Mesodermal cell (in vitro differentiated cells): ENCODE data around the gene HNRNPF.

Source experiments
- H3K27ac ChIP-seq: 2 replicates; pipeline ENCODE4 v1.7.0; 2013; ENCODE audit warnings: mild to moderate bottlenecking, low read depth, low read length, moderate library complexity; ENCODE audit not compliant: severe bottlenecking
- H3K36me3 ChIP-seq: 2 replicates; pipeline ENCODE4 v1.7.1; 2013; ENCODE audit warnings: mild to moderate bottlenecking, low read length, moderate library complexity; ENCODE audit not compliant: control insufficient read depth, insufficient read depth
- H3K4me1 ChIP-seq: one replicate; pipeline ENCODE4 v1.7.1; 2013; ENCODE audit warnings: mild to moderate bottlenecking, low read length; ENCODE audit not compliant: insufficient read depth, control insufficient read depth, poor library complexity, severe bottlenecking
- H3K4me3 ChIP-seq: 2 replicates; pipeline ENCODE4 v1.7.0; 2013; ENCODE audit warnings: low read length, control low read depth, mild to moderate bottlenecking; ENCODE audit not compliant: insufficient read depth, poor library complexity, severe bottlenecking; ENCODE audit errors: extremely low read depth
- H3K9me3 ChIP-seq: 2 replicates; pipeline ENCODE4 v1.7.1; 2013; ENCODE audit warnings: mild to moderate bottlenecking, low read length, moderate library complexity; ENCODE audit not compliant: control insufficient read depth
- whole genome bisulfite sequencing, 2 experiments: methylation state at CpG; one replicate each; pipeline ENCODE4 v1.1.5; 2013; ENCODE audit warnings: missing lambda C conversion rate in 2 of 2; ENCODE audit not compliant: insufficient coverage in 2 of 2; 5-methylcytosine and 5-hydroxymethylcytosine counted together

The HNRNPF gene

DNA sequence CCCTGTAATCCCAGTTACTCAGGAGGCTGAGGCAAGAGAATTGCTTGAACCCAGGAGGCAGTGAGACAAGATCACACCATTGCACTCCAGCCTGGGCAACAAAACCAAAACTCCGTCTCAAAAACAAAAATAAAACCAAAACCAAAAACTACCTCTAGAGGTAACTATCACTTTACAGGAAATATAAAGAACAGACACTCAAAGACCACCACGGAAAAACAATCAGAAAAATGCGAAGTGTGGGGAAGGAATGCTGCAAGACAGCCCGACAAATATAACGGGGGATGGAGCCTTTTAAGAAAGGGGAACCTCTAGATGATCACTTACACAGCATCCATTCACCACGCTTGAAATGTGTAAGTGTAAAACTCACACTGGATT is 4.3 kb downstream of the HNRNPF start:
- WGBS, 2 experiments: 80% methylated on average over 2 of the region's 6 CpGs; no CpG with 5 or more reads in 1 of the 2 experiments
- no peak overlapping the region for H3K4me3 ChIP-seq
- H3K27ac ChIP-seq: no peak overlapping the region
- H3K36me3 ChIP-seq: no peaks in the 10 kb centered on the region
- H3K4me1 ChIP-seq: peaks cover 23% of the 10 kb centered on the region
- no peaks in the 10 kb centered on the region for H3K9me3 ChIP-seq

DNA sequence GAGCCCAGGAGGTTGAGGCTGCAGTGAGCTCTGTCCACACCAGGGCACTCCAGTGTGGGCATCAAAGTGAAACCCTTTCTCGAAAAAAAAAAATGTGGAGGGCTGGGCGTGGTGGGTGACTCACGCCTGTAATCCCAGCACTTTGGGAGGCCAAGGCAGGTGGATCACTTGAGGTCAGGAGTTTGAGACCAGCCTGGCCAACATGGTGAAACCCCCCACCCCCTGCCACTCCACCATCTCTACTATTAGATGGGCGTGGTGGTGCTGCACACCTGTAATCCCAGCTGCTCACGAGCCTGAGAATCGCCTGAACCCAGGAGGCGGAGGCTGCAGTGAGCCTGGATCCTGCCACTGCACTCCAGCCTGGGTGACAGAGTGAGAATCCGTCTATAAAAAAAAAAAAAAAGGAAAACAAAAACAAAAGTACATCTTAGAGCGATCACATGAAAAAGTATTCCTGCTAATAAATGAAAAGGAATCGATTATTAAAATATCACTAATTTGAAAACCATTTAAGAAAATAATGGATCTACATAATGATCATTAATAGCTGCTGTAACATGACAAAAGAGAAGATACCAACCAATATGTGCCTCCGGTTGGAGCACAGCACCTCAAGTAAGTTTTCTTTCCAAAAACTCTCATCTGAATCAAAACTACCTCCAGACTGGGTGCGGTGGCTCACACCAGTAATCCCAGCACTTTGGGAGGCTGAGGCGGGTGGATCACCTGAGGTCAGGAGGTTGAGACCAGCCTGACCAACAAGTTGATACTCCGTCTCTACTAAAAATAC is 4.9 kb downstream of the HNRNPF start:
- Histone ChIP-seq H3K4me1 (peaks cover 28% of the 10 kb centered on the region), H3K36me3 (no peaks in the 10 kb centered on the region), H3K4me3 (no peak overlapping the region), H3K27ac (no peak overlapping the region), H3K9me3 (no peaks in the 10 kb centered on the region)
- WGBS, 2 experiments: 83 to 97% methylated on average over 7 to 11 of the region's 14 CpGs

DNA sequence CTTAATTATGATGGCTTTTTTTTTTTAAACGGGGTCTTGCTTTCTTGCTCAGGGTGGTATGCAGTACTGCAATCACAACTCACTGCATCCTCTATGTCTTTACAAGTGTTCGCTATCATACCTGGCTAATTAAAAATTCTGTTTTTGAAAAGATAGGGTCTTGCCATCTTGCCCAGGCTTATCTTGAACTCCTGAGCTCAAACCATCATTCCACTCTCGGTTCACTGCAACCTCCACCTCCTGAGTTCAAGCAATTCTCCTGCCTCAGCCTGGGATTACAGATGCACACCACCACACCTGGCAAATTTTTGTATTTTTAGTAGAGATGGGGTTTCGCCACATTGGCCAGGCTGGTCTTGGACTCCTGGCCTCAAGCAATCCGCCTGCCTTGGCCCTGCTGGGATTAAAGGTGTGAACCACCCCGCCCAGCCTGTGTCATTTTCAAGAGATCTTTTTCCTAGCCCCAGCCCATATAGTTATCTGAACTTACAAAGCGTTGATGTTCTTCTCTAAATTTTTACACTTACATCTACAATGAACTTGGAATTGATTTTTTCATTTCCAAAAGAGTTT is 6.0 kb downstream of the HNRNPF start:
- Histone ChIP-seq H3K27ac (peak overlapping the region; percentile 67), H3K9me3 (no peaks in the 10 kb centered on the region), H3K36me3 (no peaks in the 10 kb centered on the region), H3K4me1 (peaks cover 34% of the 10 kb centered on the region), H3K4me3 (no peak overlapping the region)
- WGBS, 2 experiments: 95 to 100% methylated on average over 3 to 4 of the region's 7 CpGs

DNA sequence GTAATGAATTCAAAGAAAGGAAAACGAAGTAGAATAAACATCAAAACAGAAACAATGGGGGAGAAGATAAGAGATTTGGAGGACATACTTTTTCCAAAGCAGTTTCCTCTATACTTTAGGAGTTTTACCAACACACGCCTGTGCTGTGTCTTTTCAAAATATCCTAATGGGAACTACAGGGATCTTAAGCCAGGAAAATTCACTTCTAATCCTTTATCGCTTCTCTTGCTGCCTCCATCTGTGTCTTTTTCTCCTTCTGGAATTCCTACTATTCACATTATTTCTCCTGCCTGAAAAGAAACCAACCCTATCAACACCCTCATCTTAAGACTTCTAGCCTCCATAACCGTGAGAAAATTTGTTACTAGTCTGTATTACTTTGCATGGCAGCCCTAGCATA is 6.8 kb downstream of the HNRNPF start:
- Histone ChIP-seq H3K4me3 (no peak overlapping the region), H3K27ac (peak overlapping the region; percentile 67)

DNA sequence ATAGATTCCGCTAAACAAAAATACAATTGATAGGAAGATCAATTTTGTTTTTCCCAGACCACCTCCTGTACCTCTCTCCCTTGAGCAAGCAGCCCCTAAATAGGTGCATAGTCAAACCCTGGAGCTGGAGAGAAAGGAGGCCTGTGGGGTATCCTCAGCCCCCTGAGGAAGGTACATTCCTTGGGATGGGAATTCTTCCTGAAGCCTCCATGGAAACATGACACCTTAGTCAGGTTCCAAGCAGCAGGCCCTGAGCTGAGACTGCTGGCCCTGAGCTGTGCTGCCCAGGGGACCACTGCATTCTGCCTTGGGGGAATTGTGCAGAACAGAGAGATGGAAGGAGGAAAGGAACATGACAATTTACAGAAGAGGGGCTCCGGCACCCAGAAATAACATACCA is 7.4 kb downstream of the HNRNPF start:
- H3K4me3 ChIP-seq: no peak overlapping the region
- no CpG with 5 or more reads among the region's 2 CpGs for WGBS, 2 experiments
- peak overlapping the region; percentile 50 for H3K27ac ChIP-seq
- H3K4me1 ChIP-seq: peaks cover 34% of the 10 kb centered on the region
- no peaks in the 10 kb centered on the region for H3K36me3 ChIP-seq
- H3K9me3 ChIP-seq: no peaks in the 10 kb centered on the region

More for the DNA sequence above, 6.8 kb downstream of the HNRNPF start:
- Histone ChIP-seq H3K36me3 (no peaks in the 10 kb centered on the region), H3K9me3 (no peaks in the 10 kb centered on the region), H3K4me1 (peaks cover 34% of the 10 kb centered on the region)
- 53 to 82% methylated on average over 2 to 4 of the region's 4 CpGs for WGBS, 2 experiments

DNA sequence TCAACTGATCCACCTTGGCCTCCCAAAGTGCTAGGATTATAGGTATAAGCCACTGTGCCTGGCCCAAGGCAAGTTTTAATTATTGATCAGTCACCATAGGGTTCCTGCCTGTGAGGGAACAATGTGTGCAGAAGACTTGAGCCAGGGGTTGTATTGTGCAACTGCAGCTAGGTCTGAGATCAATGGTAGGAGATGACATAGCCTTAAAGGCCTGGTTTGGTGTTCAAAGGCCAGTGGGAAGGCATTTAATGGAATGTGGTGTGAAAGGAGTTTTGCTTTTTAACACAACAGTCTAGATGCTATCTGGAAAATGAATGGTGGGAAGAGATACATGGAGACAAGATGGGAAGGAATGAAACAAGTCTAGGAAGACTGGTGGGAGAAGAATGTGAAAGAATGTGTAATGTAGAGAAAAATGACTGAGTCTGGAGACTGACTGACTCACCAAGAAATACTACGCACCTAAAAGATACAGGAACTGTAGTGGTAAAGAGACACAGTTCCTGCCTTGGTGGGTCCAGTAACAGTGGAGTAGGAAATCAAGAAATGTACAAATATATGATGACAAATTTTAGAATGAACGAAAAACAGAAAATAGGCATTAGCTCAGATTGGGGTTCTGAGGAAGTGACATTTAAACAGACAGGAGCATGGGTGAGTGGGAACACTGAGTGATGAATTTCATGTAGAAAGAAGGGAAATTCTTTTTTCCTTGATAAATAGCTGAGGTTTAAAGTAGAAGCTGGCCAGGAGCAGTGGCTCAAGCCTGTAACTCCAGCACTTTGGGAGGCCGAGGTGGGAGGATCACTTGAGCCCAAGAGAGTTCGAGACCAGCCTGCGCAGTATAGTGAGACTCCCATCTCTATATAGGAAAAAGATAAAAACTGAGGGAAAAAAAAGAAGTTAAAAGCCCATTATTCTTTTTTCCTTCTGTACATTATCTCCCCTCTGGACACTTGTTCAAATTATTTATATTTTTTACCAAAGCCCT is 9.4 kb downstream of the HNRNPF start:
- Histone ChIP-seq H3K4me3 (no peak overlapping the region), H3K27ac (peak overlapping the region; percentile 74), H3K9me3 (no peaks in the 10 kb centered on the region), H3K4me1 (peaks cover 37% of the 10 kb centered on the region), H3K36me3 (peaks cover 13% of the 10 kb centered on the region)
- 95 to 100% methylated on average over 1 of the region's 5 CpGs for WGBS, 2 experiments

DNA sequence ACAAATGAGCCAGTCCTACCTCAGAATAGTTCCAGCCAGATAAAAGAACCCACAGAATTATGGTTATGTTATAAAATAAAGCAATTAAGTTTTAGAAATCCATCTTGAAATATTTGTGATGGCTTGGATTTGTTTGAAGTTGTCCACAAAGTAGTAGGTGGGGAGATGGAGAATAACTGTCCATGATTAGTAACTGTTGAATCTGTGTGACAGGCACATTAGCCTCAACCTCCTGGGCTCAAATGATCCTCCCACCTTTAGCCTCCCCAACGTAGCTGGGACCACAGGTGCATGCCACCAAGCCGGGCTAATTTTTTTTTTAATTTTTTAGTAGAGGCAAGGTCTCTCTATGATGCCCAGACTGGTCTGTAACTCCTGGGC is 10.1 kb downstream of the HNRNPF start:
- H3K9me3 ChIP-seq: no peaks in the 10 kb centered on the region
- WGBS, 2 experiments: 100% methylated on average over 1 of the region's 2 CpGs; no CpG with 5 or more reads in 1 of the 2 experiments
- H3K27ac ChIP-seq: peak overlapping the region; percentile 74
- H3K4me3 ChIP-seq: no peak overlapping the region
- H3K4me1 ChIP-seq: peaks cover 43% of the 10 kb centered on the region
- H3K36me3 ChIP-seq: peaks cover 20% of the 10 kb centered on the region

DNA sequence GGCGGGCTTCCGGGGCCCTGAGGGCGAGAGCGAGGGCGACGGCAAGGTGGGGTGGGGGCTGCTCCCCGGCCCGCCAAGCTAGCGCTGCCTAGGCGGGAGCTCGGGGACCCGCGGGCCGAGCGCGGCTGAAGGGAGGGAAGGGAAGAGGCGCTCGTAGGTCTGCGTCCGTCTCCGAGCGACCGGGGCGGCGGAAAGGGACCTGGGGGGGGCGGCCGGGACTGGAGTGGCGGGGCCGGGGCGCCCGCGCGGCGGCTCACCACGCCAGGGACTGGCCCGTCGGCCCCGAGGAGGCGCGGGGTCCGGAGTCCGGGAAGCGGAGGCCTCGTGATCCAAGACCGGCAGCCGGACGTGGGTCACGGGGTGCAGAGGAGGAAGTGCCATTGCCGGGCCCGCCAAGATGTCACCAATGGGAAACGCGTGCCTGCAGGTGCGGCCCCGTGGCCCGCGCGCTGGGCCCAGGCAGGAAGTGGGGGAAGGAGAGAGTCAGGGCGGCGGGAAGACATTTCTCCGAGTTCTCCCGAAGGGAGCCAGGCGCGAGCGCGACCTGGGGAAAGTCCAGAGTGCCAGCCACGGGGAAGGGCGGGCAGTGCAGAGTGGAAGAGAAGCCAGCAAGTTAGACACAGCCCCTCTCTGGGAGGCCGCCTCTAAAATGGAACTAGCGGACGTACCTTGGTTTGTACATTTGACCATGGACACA is 11.9 kb downstream of the HNRNPF start:
- 1 to 2% methylated on average over 28 to 58 of the region's 70 CpGs for WGBS, 2 experiments
- Histone ChIP-seq H3K4me3 (peak overlapping the region; percentile 74), H3K9me3 (no peaks in the 10 kb centered on the region), H3K36me3 (peaks cover 39% of the 10 kb centered on the region), H3K27ac (peak overlapping the region; percentile 93), H3K4me1 (peaks cover 33% of the 10 kb centered on the region)

DNA sequence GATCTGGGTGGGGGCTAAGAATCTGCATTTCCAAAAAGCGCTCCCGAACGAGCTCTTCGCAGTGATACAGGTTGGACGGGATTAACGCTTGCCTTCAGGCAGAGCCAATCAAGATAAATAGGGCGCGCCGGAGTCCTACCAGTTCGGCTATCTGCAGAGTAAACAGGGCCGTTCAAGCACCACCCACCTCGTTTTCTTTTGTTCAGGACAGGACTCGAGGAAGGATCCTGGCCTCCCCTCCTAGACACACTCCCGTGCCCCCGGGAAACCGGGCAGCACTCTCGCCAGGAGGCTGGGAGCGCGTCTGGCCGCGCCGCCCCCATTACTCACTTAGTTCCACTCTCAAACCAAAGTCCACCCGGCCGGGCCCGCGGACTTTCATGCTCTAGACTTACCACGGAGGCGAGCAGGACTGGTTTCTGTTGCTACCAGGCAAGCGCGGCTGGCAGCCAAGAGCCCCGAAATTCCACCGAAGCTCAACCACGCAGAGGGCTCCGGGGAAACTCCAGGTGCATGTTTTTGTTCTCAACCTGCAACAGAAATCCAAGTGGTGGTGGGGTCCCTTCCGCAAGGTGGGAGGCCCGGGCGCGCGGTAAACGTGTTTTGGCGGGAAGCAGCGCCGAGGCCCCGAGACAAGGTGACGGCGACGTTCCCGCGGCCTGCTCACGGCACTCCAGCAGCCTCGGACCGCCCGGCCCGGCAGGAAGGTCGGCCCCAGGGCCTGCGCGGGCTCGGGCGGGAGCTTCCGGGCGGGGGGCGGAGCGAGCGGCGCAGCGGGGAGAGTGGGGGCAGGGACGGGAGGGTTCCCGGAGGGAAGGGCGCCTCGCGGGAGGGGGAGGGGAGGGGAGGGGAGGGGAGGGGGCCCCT is 12.7 kb downstream of the HNRNPF start:
- H3K36me3 ChIP-seq: peaks cover 46% of the 10 kb centered on the region
- 0 to 1% methylated on average over 36 to 48 of the region's 71 CpGs for WGBS, 2 experiments
- H3K4me3 ChIP-seq: peak overlapping the region; percentile 74
- no peaks in the 10 kb centered on the region for H3K9me3 ChIP-seq
- H3K4me1 ChIP-seq: peaks cover 27% of the 10 kb centered on the region
- peak overlapping the region; percentile 93 for H3K27ac ChIP-seq
